ENCODE data around the gene SRGAP1. TPM values are rescaled to one million over a fixed set of nuclear protein-coding genes. Genes with fewer than 3 reads are reported as not detected.

Gene SRGAP1
- total RNA-seq, 1 donor = 26.1 TPM

- H4K20me1 ChIP-seq (ENCODE audit: insufficient read depth, low read length) = no peaks in the 10 kb centered on the region
- no peak overlapping the region for H3K4me3 ChIP-seq (ENCODE audit: insufficient read depth, low read length)
- H3K9me3 ChIP-seq (ENCODE audit: low read depth, low read length) = no peaks in the 10 kb centered on the region
- no peak for DNase-seq (ENCODE audit: insufficient read length, low spot score, missing footprints)
- TF ChIP-seq, protein P1, sequence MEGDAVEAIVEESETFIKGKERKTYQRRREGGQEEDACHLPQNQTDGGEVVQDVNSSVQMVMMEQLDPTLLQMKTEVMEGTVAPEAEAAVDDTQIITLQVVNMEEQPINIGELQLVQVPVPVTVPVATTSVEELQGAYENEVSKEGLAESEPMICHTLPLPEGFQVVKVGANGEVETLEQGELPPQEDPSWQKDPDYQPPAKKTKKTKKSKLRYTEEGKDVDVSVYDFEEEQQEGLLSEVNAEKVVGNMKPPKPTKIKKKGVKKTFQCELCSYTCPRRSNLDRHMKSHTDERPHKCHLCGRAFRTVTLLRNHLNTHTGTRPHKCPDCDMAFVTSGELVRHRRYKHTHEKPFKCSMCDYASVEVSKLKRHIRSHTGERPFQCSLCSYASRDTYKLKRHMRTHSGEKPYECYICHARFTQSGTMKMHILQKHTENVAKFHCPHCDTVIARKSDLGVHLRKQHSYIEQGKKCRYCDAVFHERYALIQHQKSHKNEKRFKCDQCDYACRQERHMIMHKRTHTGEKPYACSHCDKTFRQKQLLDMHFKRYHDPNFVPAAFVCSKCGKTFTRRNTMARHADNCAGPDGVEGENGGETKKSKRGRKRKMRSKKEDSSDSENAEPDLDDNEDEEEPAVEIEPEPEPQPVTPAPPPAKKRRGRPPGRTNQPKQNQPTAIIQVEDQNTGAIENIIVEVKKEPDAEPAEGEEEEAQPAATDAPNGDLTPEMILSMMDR (IDR thresholded peaks at IDR 0.05; ENCODE audit: extremely low read depth, low read depth, low read length) = no peak
- peaks cover 2% of the 10 kb centered on the region for H3K27me3 ChIP-seq (ENCODE audit: insufficient read depth, low read length)
- no peaks in the 10 kb centered on the region for H3K4me1 ChIP-seq (ENCODE audit: insufficient read depth, low read length)
- H3K4me2 ChIP-seq (ENCODE audit: insufficient read depth, low read length) = no peak overlapping the region
- no peaks in the 10 kb centered on the region for H3K36me3 ChIP-seq (ENCODE audit: insufficient read depth, low read length)
- H2AFZ ChIP-seq (ENCODE audit: low read length) = no peak overlapping the region
- no peak overlapping the region for H3K27ac ChIP-seq (ENCODE audit: low read depth, low read length)
- no peaks in the 10 kb centered on the region for H3K79me2 ChIP-seq (ENCODE audit: insufficient read depth, low read length)
Observed at GRCh38 chr12:63836046-63836445, 8.5 kb upstream of the SRGAP1 start.

- Histone ChIP-seq H3K36me3 (ENCODE audit: insufficient read depth, low read length) (no peaks in the 10 kb centered on the region), H3K27me3 (ENCODE audit: insufficient read depth, low read length) (peaks cover 2% of the 10 kb centered on the region), H3K4me2 (ENCODE audit: insufficient read depth, low read length) (no peak overlapping the region), H3K27ac (ENCODE audit: low read depth, low read length) (no peak overlapping the region), H3K4me1 (ENCODE audit: insufficient read depth, low read length) (no peaks in the 10 kb centered on the region), H3K4me3 (ENCODE audit: insufficient read depth, low read length) (no peak overlapping the region), H4K20me1 (ENCODE audit: insufficient read depth, low read length) (no peaks in the 10 kb centered on the region), H2AFZ (ENCODE audit: low read length) (no peak overlapping the region), H3K79me2 (ENCODE audit: insufficient read depth, low read length) (no peaks in the 10 kb centered on the region), H3K9me3 (ENCODE audit: low read depth, low read length) (no peaks in the 10 kb centered on the region)
- TF ChIP-seq, protein P1 (IDR thresholded peaks at IDR 0.05; ENCODE audit: extremely low read depth, low read depth, low read length) = no peak
- DNase-seq (ENCODE audit: insufficient read length, low spot score, missing footprints) = no peak
Observed at GRCh38 chr12:63836936-63837335, 7.6 kb upstream of the SRGAP1 start.

GRCh38 chr12:63838411-63838810, 6.1 kb upstream of the SRGAP1 start:
- TF ChIP-seq, protein P1 (IDR thresholded peaks at IDR 0.05; ENCODE audit: extremely low read depth, low read depth, low read length) = no peak
- H3K27me3 ChIP-seq (ENCODE audit: insufficient read depth, low read length) = no peaks in the 10 kb centered on the region
- no peaks in the 10 kb centered on the region for H3K4me1 ChIP-seq (ENCODE audit: insufficient read depth, low read length)
- H3K36me3 ChIP-seq (ENCODE audit: insufficient read depth, low read length) = no peaks in the 10 kb centered on the region
- H3K4me2 ChIP-seq (ENCODE audit: insufficient read depth, low read length) = no peak overlapping the region
- no peaks in the 10 kb centered on the region for H3K79me2 ChIP-seq (ENCODE audit: insufficient read depth, low read length)
- H3K9me3 ChIP-seq (ENCODE audit: low read depth, low read length) = no peaks in the 10 kb centered on the region
- no peaks in the 10 kb centered on the region for H4K20me1 ChIP-seq (ENCODE audit: insufficient read depth, low read length)
- H2AFZ ChIP-seq (ENCODE audit: low read length) = no peak overlapping the region
- no peak overlapping the region for H3K4me3 ChIP-seq (ENCODE audit: insufficient read depth, low read length)
- DNase-seq (ENCODE audit: insufficient read length, low spot score, missing footprints) = no peak
- no peak overlapping the region for H3K27ac ChIP-seq (ENCODE audit: low read depth, low read length)

DNA sequence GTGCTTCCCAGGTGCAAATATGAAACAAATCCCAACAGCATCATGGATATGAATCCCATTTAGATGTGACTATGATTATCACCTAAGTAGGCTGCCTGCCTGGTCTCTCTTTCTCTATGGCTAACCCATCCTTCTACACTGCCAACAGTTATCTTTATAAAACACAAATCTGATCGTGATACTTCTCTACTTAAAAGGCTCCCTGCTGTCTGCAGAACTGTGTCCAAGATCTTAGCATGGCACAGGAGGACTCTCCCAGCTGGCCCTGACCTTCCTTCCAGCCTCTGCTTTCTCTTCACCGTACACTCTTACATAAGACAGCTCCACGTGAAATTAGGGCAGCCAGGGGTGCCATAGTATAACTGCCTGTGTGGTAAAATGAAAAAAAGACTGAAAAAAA, 3.5 kb upstream of the SRGAP1 start:
- H2AFZ ChIP-seq (ENCODE audit: low read length) = peak overlapping the region; percentile 10
- no peaks in the 10 kb centered on the region for H3K9me3 ChIP-seq (ENCODE audit: low read depth, low read length)

More for the DNA sequence above, 3.5 kb upstream of the SRGAP1 start:
- Histone ChIP-seq H3K27ac (ENCODE audit: low read depth, low read length) (no peak overlapping the region), H4K20me1 (ENCODE audit: insufficient read depth, low read length) (no peaks in the 10 kb centered on the region), H3K27me3 (ENCODE audit: insufficient read depth, low read length) (no peaks in the 10 kb centered on the region), H3K4me2 (ENCODE audit: insufficient read depth, low read length) (no peak overlapping the region), H3K4me1 (ENCODE audit: insufficient read depth, low read length) (peaks cover 1% of the 10 kb centered on the region), H3K36me3 (ENCODE audit: insufficient read depth, low read length) (no peaks in the 10 kb centered on the region), H3K4me3 (ENCODE audit: insufficient read depth, low read length) (no peak overlapping the region), H3K79me2 (ENCODE audit: insufficient read depth, low read length) (peaks cover 16% of the 10 kb centered on the region)
- peak; percentile 56 for DNase-seq (ENCODE audit: insufficient read length, low spot score, missing footprints)
- TF ChIP-seq, protein P1 (IDR thresholded peaks at IDR 0.05; ENCODE audit: extremely low read depth, low read depth, low read length) = no peak
